Measurements from ENCODE around the gene RNF32. TPM values are rescaled to one million over a fixed set of nuclear protein-coding genes. Genes with fewer than 3 reads are reported as not detected.

RNF32 gene
- not detected in 2 replicates for total RNA-seq

DNA sequence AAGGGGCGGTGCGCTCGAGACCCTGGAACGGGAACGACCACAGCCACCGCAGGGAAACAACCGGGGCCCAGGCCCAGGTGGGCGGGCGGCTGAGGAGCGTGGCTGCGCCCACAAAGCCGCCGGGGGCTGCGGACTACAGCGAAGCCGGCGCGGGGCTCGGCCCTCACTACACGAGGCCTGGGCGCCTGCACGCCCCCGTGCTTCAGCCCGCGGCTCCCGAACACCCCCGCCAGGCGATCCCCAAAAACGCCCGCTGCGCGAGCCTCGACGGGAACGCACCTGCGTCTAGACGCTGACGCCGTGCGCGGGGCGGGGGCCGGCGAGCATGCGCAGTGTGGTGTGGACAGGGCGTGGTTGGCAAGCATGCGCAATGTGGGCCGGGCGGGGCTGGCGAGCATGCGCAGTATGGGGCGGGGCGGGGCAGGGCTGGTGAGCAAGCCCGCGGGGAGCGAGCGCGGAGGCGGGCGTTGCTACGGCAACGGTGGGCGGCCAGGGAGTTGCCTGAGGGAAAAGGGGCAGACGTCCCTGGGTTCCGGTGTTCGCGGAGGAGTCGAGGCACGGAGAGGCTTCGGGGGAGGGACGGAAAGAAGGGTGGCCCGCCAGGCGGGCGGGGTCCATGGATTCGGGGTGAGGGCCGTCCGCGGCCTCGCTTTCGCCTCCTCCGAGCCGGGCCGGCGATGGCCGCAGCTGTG, at the start of gene RNF32:
RNF32 (plus strand) TSS at position 518 of the 692 bp plus-strand sequence. CDS start 3,104 bp downstream, outside the sequence.

Measured in cardiac atrium fibroblast (primary cell).